CD4-positive, alpha-beta T cell (primary cell): ENCODE results near the gene ASTN1. TPM values are rescaled to one million over a fixed set of nuclear protein-coding genes. Genes with fewer than 3 reads are reported as not detected.

ENCODE experiments used
- ATAC-seq: fragments of 200-7000 bp; cut with Tn5 transposase; one replicate; pipeline ENCODE4 v1.10.0; 2022; ENCODE audit warnings: mild to moderate bottlenecking; ENCODE audit not compliant: poor library complexity
- CTCF ChIA-PET: fragments of 350-600 bp; sonication (Branson Sonifier 250); formaldehyde crosslinking; loops from one replicate; lab custom pipeline; 2021; ENCODE audit warnings: antibody characterized with exemption, inconsistent platforms; lab: Charles Lee
- POLR2A ChIA-PET: fragments of 350-600 bp; sonication (Branson Sonifier 250); formaldehyde crosslinking; loops from one replicate; lab custom pipeline; 2021; ENCODE audit warnings: antibody characterized with exemption, inconsistent platforms; lab: Charles Lee
- DNase-seq, 14 experiments: peaks; one replicate each; pipeline ENCODE4 v3.0.0-alpha.2; 2013 to 2020; ENCODE audit warnings: mixed read lengths in 2 of 14
- H3K27ac ChIP-seq, 2 donors: one replicate each; pipeline versions ENCODE4 v1.5.1 to v1.7.0; 2013; ENCODE audit warnings: low read length in 2 of 2, low read depth in 1 of 2, mild to moderate bottlenecking in 1 of 2
- H3K27me3 ChIP-seq, 2 experiments: 1 replicate in 1 of 2; 2 replicates in 1 of 2; pipeline versions ENCODE4 v1.6.1 to v1.7.0; 2013; ENCODE audit warnings: low read length in 2 of 2, control low read depth in 1 of 2, mild to moderate bottlenecking in 1 of 2, moderate library complexity in 1 of 2; ENCODE audit not compliant: insufficient read depth in 2 of 2, control insufficient read depth in 1 of 2
- H3K36me3 ChIP-seq: one replicate; pipeline ENCODE4 v1.6.1; 2013; ENCODE audit warnings: low read length, control low read depth; ENCODE audit not compliant: insufficient read depth
- H3K4me1 ChIP-seq: one replicate; pipeline ENCODE4 v1.6.1; 2013; ENCODE audit warnings: low read length, control low read depth; ENCODE audit not compliant: insufficient read depth
- H3K4me3 ChIP-seq: one replicate; pipeline ENCODE4 v1.5.1; 2013; ENCODE audit warnings: mild to moderate bottlenecking, low read length, moderate library complexity
- H3K9me3 ChIP-seq, 2 experiments: 1 replicate in 1 of 2; 2 replicates in 1 of 2; pipeline versions ENCODE4 v1.6.1 to v1.7.0; 2013; ENCODE audit warnings: low read length in 2 of 2, mild to moderate bottlenecking in 2 of 2, control low read depth in 1 of 2, moderate library complexity in 1 of 2; ENCODE audit not compliant: control insufficient read depth in 1 of 2, insufficient read depth in 1 of 2
- H3K27ac Mint-ChIP-seq: one replicate; pipeline ENCODE4 v1.8.0; 2020; ENCODE audit warnings: mixed read lengths
- H3K27me3 Mint-ChIP-seq: one replicate; pipeline ENCODE4 v1.8.0; 2021; ENCODE audit warnings: mixed read lengths
- H3K36me3 Mint-ChIP-seq: one replicate; pipeline ENCODE4 v1.8.0; 2021; ENCODE audit warnings: low read depth, mixed read lengths
- H3K4me1 Mint-ChIP-seq: one replicate; pipeline ENCODE4 v1.8.0; 2021; ENCODE audit warnings: low read depth, mixed read lengths
- H3K4me3 Mint-ChIP-seq: one replicate; pipeline ENCODE4 v1.8.0; 2020; ENCODE audit warnings: mild to moderate bottlenecking, mixed read lengths
- H3K9me3 Mint-ChIP-seq: one replicate; pipeline ENCODE4 v1.8.0; 2020; ENCODE audit warnings: mixed read lengths
- intact Hi-C, 2 experiments: fragments of 100-400 bp; cut with DNase I in 1 of 2; cut with micrococcal nuclease in 1 of 2; formaldehyde crosslinking; loops; one replicate each; pipeline versions ENCODE4 v1.15.1 to v1.9.0; 2023 to 2025; cut with DNase I, micrococcal nuclease
- total RNA-seq, 174 experiments: library from RNA in 2 of 174; stranded (reverse) in 2 of 174; gene quantifications; one replicate each; pipeline ENCODE4 v1.2.3 and lab custom pipeline; 2021 to 2026
- TF ChIP-seq, protein P1 (sequence below): fragments of 200-600 bp; IDR thresholded peaks from one replicate; pipeline ENCODE4 v1.8.0; 2022; ENCODE audit warnings: antibody characterized with exemption, mild to moderate bottlenecking

Gene ASTN1
- total RNA-seq, 2 experiments from 2014 or later: not detected

- intact Hi-C loops: no loop called here
- CTCF ChIA-PET: no interaction called here
- Histone ChIP-seq H3K4me1 (no peaks in the 10 kb centered on the region), H3K27ac (no peak overlapping the region), H3K4me3 (no peak overlapping the region), H3K9me3 (peaks cover 0 to 7% of the 10 kb centered on the region in 2 experiments), H3K27me3 (no peaks in the 10 kb centered on the region), H3K36me3 (no peaks in the 10 kb centered on the region)
- Mint-ChIP-seq H3K4me1 (no peaks in the 10 kb centered on the region), H3K27me3 (no peaks in the 10 kb centered on the region), H3K36me3 (no peaks in the 10 kb centered on the region), H3K9me3 (peaks cover 2% of the 10 kb centered on the region), H3K4me3 (no peak overlapping the region), H3K27ac (no peak overlapping the region)
- POLR2A ChIA-PET: no interaction called here
- DNase-seq: no peak
- TF ChIP-seq, protein P1, sequence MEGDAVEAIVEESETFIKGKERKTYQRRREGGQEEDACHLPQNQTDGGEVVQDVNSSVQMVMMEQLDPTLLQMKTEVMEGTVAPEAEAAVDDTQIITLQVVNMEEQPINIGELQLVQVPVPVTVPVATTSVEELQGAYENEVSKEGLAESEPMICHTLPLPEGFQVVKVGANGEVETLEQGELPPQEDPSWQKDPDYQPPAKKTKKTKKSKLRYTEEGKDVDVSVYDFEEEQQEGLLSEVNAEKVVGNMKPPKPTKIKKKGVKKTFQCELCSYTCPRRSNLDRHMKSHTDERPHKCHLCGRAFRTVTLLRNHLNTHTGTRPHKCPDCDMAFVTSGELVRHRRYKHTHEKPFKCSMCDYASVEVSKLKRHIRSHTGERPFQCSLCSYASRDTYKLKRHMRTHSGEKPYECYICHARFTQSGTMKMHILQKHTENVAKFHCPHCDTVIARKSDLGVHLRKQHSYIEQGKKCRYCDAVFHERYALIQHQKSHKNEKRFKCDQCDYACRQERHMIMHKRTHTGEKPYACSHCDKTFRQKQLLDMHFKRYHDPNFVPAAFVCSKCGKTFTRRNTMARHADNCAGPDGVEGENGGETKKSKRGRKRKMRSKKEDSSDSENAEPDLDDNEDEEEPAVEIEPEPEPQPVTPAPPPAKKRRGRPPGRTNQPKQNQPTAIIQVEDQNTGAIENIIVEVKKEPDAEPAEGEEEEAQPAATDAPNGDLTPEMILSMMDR: no peak
- ATAC-seq: no peak
Observed at GRCh38 chr1:177118901-177119300, 45.6 kb downstream of the ASTN1 start.

DNA sequence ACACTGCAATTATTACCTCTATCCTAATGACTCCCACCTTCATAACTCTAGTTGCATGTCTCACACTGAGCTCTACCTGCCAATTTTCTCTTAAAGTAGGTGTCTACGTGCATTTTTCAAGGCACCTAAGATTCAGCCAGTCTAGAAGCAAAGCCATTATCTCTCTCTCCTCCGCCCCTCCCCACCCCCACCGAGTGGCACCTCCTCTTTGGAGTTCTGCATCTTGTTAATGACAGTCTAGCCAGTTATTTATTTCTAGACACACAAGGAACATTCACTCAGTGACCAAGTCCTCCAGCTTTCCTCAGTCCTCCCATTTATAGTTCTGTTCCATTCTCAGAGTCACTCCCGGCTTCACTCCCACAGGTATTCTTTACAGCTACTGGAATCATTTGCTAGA is 47.6 kb downstream of the ASTN1 start:
- Mint-ChIP-seq H3K27me3 (no peaks in the 10 kb centered on the region), H3K36me3 (no peaks in the 10 kb centered on the region), H3K27ac (no peak overlapping the region), H3K4me1 (no peaks in the 10 kb centered on the region), H3K4me3 (no peak overlapping the region), H3K9me3 (no peaks in the 10 kb centered on the region)
- no peak overlapping the region for H3K4me3 ChIP-seq
- no peaks in the 10 kb centered on the region for H3K27me3 ChIP-seq
- no peaks in the 10 kb centered on the region for H3K36me3 ChIP-seq
- no peaks in the 10 kb centered on the region for H3K4me1 ChIP-seq
- no peak overlapping the region for H3K27ac ChIP-seq
- ChIA-PET POLR2A (no interaction called here), CTCF (no interaction called here)
- TF ChIP-seq, protein P1: no peak
- DNase-seq (no peak), ATAC-seq (no peak)
- intact Hi-C loops: no loop called here
- peaks cover 0 to 3% of the 10 kb centered on the region in 2 experiments for H3K9me3 ChIP-seq

DNA sequence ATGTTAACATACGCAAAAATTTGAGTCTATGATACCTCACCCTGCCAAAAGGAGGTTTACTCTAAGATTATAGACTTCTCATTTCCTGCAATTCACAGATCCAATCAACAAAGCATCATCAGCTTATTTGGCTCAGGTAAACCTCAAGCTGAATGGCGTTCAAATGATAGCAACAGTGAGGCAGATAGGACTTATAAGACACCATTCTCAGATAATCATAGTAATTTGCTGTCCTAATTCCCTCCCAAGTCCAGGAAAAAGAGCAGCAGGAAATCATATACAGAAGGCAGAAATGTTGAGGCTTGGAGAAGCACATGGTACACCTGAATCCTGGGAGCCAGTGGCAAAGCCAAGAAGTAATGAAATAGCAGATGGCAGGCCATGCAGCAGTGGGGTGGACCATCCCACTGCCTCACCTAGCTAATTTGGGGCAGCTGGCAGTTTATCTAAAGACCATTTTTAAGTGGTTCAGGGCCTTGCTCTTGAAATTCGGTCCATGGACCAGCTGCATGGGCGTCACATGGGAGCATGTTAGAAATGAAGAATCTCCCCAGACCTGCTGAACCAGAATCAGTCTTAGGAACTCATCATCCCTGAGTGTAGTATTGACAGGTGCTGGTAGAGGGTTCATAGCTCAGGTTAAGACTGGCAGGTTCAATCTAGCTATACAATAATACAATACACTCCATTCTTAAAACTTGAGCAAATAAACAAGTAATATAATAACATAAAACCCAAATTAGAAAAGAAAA is 57.7 kb downstream of the ASTN1 start:
- no peaks in the 10 kb centered on the region for H3K36me3 Mint-ChIP-seq
- H3K9me3 Mint-ChIP-seq: no peaks in the 10 kb centered on the region
- ChIA-PET CTCF (no interaction called here), POLR2A (no interaction called here)
- DNase-seq: no peak
- no peak overlapping the region for H3K27ac ChIP-seq
- no peaks in the 10 kb centered on the region for H3K27me3 ChIP-seq
- no peak overlapping the region for H3K4me3 Mint-ChIP-seq
- TF ChIP-seq, protein P1: no peak
- H3K4me1 ChIP-seq: no peaks in the 10 kb centered on the region
- no peak for ATAC-seq
- no peaks in the 10 kb centered on the region for H3K27me3 Mint-ChIP-seq
- intact Hi-C loops: no loop called here
- no peaks in the 10 kb centered on the region for H3K36me3 ChIP-seq
- no peak overlapping the region for H3K27ac Mint-ChIP-seq
- H3K4me1 Mint-ChIP-seq: no peaks in the 10 kb centered on the region
- no peaks in the 10 kb centered on the region for H3K9me3 ChIP-seq
- no peak overlapping the region for H3K4me3 ChIP-seq
